H1 (cell line): Measurements from ENCODE around the gene KRTAP4-1. TPM values are rescaled to one million over a fixed set of nuclear protein-coding genes. Genes with fewer than 3 reads are reported as not detected.

Experiments
- RBBP5 ChIP-seq: IDR thresholded peaks from 2 replicates; pipeline ENCODE4 v1.7.1; 2012; ENCODE audit warnings: low read depth, mild to moderate bottlenecking, inconsistent platforms, low read length, moderate library complexity, borderline replicate concordance
- SIX5 ChIP-seq: IDR thresholded peaks from 2 replicates; pipeline ENCODE4 v1.6.1; 2011; ENCODE audit warnings: mild to moderate bottlenecking, low read depth, low read length
- SUZ12 ChIP-seq: fragments of 200-600 bp; sonication (generic); IDR thresholded peaks from 2 replicates; pipeline ENCODE4 v1.6.1; 2012; ENCODE audit warnings: mild to moderate bottlenecking, inconsistent platforms, low read length, moderate library complexity, mixed read lengths
- TBP ChIP-seq: IDR thresholded peaks from 2 replicates; pipeline ENCODE4 v1.6.1; 2011; ENCODE audit warnings: low read depth, low read length, improper control_type of control experiment
- polyA plus RNA-seq, 7 experiments: library from polyadenylated mRNA; depleted of rRNA in 3 of 7; stranded (reverse) in 5 of 7; unstranded in 2 of 7; fragments of >200 nt in 5 of 7; fragments of 200-250 nt in 2 of 7; gene quantifications; 1 replicate in 5 of 7; 2 replicates in 1 of 7; 4 replicates in 1 of 7; pipeline versions ENCODE4 v1.2.1 to v1.2.3, GENCODE V29; 2011 to 2013; ENCODE audit warnings: missing spikeins in 2 of 7, mixed read lengths in 2 of 7
- total RNA-seq: library from RNA; stranded (reverse); fragmentation: NEBNext Ultra II Directional; extraction: Animal tissue kit (Norgen Biotek cat#: 25700); gene quantifications from 2 replicates; pipeline ENCODE4 v1.2.1, GENCODE V29; 2021

KRTAP4-1 gene
- total and polyA plus RNA-seq, 2 of the 8 experiments (the other 6 are each of a cell fraction or from before 2014, with no cell fraction given) = not detected

GRCh38 chr17:41178341-41178740 is 6.4 kb downstream of the KRTAP4-1 start (continued):
- no peak for TF ChIP-seq TBP
- TF ChIP-seq SIX5 = no peak
- no peak for TF ChIP-seq RBBP5
- no peak for TF ChIP-seq SUZ12
